GM19397 (cell line): ENCODE data around the gene OTULIN.

Experiments
- ATAC-seq: cut with Tn5 transposase; IDR thresholded peaks from one replicate; pipeline ENCODE4 v1.9.1; 2021; ENCODE audit warnings: mild to moderate bottlenecking, moderate library complexity; ENCODE audit not compliant: unreplicated experiment

OTULIN gene

GRCh38 chr5:14664270-14665100 lies at the start of gene OTULIN:
Gene OTULIN, plus strand, starts transcription at chr5:14664718. Its CDS starts 108 bp downstream, at chr5:14664826.
- peak; percentile 67 for ATAC-seq

- no peak for ATAC-seq
Observed at GRCh38 chr5:14615365-14615764, 49.2 kb upstream of the OTULIN start.

DNA sequence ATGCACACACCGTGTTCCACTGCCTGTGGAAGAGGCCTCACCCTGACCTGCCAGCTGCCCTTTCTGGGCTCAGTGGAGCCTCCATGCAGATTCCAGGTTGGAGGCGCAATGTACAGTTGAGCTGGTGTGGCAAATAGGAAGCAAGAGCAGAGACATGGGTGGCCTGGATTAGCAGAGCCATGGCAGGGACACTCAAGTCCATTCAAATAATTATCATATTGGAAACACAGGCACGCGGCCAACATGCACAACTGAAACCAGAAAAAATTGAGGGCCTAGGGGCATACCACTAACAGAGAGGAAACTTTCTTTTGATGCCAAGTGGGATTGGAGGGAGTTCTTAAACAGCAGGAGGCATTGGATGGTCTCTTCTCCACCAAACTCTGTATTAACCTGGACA lies 47.1 kb upstream of the OTULIN start:
- no peak for ATAC-seq

DNA sequence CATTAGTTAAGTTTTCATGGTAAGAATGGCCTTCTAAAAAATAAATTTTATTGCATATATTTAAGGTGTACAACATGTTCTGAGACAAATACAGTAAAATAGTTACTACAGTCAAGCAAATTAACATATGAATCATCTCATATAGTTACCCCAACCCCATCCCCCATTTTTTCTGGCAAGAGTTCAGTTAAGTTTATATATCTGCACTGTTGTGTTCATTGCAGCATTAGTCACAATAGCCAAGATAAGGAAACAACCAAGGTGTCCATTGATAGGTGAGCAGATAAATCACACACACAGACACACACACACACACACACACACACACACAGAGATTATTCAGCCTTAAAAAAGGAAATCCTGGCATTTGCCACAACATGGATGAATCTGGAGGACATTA lies 37.2 kb upstream of the OTULIN start:
- ATAC-seq: no peak

DNA sequence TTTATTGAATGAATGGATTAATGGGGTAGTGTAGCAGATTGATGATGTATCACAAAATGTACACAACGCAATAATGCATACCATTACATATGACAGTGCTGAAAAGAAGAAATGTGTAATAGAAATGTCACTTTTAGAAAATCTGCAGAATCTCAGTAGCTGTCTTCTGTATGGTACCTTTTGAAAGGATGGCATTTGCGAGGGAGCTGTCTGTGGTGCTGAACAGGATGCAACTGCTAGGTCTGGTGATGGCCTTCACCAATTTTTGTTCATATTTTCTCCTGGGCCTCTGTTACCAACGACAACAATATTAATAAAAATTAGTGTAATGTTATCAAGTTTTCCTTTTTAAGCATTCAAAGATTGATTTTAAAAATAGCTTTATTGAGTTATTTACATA lies 36.2 kb upstream of the OTULIN start:
- no peak for ATAC-seq

DNA sequence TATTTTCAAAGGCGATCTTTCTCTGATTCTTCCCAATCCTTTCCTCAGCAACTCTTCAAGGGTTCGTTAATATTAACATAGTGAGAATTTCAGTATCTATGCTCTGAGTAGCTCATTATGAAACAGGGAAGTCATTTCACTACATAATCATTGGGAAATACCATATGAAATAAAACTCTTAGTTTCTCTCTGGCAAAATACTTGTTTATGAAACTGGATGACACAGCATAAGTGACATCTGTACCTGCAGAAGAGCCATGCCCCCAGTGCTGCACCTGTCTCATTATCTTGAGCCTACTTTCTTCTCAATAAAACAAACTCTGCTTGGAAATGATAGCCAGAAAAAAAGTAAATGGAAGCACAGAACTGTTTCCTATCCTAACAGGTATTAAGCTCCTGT lies 33.8 kb upstream of the OTULIN start:
- no peak for ATAC-seq

DNA sequence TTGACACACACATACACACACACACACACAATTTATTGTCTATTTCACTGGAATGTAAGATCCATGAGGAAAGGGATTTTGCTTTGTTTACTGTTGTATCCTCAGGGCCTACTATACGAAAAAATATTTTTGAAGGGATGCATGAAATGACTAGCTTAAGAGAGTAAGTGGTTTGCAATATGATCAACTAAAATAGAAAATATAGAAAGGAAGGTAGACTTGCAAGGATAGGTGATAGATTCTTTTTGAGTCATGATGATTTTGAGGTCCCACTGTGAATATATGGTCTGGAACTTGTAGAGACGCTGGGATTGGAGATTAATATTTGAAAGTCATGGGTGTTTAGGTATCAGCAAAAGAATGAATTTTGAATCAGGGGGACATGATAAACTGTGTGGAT lies 28.9 kb upstream of the OTULIN start:
- no peak for ATAC-seq

- no peak for ATAC-seq
Observed at GRCh38 chr5:14640765-14641164, 23.8 kb upstream of the OTULIN start.

DNA sequence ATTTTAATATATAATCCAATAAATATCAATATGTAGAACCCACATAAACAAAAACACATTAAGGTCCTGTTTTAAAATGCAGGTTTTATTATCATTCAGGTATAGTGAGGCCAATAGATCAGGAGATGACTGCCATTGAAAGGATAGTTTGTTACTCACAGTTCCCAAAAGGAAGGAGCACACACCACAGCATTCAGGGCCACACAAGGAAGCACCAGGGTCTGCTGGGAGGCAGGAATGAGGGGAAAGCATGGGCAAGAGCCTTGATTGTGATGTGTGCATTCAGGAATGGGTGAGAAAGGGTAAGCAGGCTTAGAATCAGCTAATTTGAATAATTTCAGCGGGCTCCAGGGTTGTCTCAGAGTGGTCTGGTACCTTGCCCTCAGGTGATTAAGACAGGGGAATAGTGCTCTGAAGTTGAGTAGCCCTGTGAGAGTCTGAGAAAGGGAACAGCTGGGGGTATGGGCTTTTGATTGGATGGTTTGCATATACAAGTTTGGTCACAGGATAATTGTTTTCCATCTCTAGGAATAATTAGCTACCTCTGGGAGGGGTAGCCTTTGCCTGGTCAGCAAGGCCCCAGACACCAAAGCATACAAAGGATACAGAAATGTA lies 19.8 kb upstream of the OTULIN start:
- ATAC-seq: no peak

- ATAC-seq: no peak
Observed at GRCh38 chr5:14650052-14650451, 14.5 kb upstream of the OTULIN start.

DNA sequence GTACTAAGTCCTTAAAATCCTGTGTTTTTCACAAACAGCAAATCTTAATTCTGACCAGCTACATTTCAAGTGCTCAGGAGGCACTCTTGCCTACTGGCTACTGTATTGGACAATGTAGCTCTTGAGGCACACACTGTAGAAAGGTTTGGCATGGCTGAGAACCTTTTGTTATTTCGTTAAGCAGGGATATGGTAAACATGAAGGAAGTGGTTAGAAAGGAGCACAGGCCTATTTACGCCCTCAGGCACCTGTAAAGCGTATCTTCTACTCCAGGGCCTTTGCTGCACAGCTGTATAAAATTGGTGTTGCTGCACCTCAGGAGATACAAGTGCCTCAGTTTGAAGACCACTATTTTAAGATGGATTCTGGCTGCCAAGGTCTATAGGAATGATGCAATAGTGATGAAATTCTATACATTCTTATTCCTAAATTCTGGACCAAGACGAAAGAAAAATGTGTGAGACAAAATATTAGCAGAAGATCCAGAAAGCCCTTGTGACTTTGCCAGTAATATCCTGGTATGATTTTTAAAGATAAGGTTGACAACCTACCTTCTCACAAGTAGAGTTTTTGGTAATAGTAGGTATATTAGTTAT lies 9.3 kb upstream of the OTULIN start:
- no peak for ATAC-seq

DNA sequence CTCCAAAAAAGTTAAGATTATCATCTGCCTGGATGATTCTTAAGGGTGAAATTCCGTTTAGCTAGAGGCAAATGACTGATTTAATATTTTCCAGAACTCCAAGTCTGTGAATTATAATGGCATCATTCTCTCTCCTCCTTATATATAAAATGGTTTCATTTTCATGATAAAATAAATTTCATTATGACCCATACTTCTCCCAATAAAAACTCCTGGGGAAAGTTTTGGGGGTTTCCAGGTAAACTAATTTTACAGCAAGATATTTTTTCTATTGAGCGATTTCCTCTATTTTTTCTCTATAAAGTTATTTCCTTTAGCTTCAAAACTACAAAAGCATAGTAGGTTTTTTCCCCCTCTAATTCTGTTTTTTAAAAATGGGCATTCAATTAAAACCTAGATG lies 7.6 kb upstream of the OTULIN start:
- no peak for ATAC-seq

DNA sequence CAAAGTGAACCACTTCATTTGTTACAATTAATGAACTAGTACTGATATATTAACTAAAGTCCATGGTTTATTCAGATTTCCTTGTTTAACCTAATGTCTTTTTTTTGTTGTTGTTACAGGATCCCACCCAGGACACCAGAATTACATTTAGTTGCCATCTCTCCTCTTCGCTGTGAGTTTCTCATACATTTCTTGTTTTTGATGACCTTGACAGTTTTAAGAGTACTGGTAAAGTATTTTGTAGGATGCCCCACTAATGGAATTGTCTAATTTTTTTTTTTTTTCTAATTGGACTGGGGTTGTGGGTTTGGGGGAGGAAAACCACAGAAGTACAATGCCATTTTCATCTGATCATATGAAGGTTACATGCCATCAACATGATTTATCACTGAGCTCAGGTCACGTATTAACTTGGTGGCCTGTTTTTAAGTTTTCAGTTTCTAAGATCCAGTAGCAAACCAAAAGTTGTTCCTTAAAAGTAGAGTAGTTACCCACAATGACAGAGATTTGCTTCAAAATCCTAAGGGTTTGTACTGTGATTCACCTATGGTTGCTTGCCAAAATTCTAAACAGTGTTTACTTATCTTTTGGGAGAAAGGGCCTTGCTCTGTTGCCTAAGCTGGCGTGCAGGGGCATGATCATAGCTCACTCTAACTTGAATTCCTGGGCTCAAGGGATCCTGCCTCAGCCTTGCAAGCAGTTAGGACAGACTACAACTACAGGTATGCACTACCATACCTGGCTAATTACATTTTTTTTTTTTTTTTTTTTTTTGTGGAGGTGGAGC lies 4.5 kb upstream of the OTULIN start:
- no peak for ATAC-seq

GRCh38 chr5:14660833-14661232 lies 3.7 kb upstream of the OTULIN start:
- no peak for ATAC-seq

DNA sequence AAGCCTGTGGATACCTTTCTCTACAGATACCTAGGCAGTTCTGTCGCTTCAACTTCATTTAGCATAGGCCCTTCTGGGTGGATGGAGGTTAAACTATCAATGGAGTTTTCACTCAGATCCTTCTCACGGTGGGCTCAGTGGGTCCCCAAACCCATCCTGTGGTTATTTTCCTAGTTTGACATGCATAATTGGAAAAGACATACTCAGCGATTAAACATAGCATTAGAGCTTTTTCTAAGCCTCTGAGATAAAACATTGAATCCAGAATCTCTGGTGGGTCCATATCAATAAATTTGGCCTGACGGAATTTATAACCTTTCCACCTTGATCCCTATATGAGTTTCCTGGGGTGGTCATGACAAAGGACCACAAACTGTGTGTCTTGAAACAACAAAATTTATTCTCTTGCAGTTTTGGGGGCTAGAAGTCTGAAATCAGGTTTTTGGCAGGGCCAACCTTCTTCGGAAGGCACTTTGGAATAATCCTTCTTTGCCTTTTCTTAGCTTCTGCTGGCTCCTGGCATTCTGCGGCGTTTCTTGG lies 1.7 kb upstream of the OTULIN start:
- ATAC-seq: no peak

DNA sequence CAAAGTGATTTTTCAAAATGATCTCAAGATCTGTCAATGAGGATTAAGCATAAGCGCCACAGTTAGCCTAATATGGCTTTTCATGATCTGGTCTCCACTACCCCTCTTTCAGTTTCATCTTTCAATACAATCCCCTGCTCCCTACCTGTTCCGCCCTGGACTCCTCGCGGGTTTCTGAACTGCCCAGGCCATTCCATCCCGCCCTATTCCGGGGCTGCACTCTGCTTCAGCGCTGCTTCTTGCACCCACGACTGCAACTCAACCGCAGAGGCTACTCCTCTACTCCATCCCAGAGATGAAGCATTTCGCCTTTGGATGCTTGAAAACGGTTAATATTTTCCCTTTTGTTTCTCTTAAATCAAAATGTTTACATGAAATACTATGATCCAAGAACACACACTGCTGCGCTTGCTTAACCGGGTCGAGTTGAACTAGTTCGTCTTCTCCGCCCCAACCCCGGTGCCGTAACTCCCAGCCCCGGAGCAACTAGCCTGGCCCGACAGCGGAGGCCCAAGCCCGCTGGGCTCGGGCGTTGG lies 716 bp upstream of the OTULIN start:
- no peak for ATAC-seq

DNA sequence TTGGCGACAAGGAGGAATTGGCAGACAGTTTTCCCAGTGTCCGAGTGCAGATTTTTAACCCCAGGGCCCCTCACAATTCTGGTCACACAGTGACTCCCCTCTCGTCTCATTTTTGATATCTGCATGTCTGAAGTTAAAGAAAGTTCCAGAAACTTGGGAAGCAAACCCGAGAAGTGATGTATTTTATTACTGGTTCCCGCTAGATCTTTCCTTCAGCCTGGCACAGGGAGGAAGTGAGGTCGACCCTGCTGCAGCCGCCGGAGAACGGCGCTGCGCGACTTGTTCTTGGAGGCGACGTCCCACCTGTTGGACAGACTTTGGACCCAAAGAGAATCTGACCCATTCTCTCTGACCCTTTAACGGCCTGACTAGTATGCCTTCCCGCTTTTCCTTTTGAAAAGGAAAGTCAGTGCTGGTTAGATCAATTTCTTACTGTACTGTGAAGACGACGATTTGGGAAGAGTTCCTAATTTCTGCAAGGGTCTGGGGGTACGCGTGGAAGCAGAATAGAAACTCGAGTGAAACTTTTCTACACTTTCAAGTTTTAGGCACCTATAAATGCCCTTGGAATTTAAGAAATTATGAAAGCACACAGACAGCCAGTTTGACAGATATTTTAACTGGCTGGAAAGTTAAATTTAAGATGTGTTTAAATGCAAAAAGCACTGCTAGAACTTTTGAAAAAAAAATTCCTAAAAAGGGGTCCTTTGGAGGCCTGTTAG lies 744 bp downstream of the OTULIN start:
- no peak for ATAC-seq

DNA sequence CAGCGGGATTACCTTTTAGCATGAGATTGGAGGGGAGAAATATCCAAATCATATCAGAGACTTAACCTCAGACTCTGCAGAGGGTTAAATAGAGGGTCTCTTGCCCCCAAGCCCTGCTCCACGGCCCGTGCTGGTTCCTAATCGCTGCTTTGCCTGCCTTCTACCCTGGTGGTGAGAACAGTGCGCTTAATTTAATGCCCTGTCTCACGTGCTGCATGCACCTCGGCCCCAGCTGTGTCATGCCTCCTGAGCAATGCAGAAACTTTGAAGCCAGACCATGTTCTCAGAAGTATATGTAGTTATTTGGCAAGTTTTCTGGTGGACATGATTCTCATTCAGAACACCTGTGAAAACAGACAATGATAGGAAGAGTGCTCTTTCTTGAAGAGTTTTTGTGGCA lies 1.4 kb downstream of the OTULIN start:
- peak; percentile 36 for ATAC-seq

DNA sequence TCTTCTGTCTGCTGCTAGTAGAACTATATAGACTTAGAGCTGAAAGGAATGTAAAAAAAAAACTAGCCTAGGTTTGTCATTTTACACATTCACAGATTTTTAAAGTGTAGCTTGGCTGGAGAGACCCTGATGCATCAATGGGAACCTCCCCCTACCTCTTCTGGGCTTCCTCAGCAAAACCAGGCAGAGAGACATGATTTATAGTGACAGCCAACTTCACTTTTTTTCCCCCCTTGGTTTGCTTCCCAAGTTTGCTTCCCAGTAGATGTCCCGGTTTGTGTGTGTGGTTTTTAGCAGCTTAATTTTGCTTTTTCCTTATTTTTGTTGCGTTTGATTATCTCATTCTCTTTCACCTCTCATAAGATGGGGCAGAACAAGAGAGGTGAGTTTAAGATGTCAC lies 1.8 kb downstream of the OTULIN start:
- ATAC-seq: no peak

DNA sequence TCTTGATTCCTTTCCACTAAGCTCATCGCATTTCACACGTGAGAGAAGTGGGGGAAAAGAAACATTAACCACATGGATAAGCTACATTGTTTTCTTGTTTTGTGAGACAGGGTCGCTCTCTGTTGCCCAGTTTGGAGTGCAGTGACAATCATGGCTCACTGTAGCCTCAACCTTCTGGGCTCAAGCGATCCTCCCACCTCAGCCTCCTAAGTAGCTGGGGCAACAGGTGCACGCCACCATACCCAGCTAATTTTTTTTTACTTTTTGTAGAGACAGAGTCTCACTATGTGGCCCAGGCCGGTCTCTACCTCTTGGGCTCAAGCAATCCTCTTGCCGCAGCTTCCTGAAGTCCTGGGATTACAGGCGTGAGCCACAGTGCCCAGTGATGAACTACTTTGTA lies 2.8 kb downstream of the OTULIN start:
- ATAC-seq: no peak
